Nephron (organoid): Measurements from ENCODE around the gene EML1.

ENCODE experiments used
- H3K27ac Mint-ChIP-seq, 3 experiments: 2 replicates each; pipeline ENCODE4 v1.8.0; 2020; ENCODE audit warnings: mixed read lengths in 3 of 3, mild to moderate bottlenecking in 2 of 3, moderate library complexity in 1 of 3
- H3K27me3 Mint-ChIP-seq: 2 replicates; pipeline ENCODE4 v1.8.0; 2021; ENCODE audit warnings: low read depth, mild to moderate bottlenecking, moderate library complexity, mixed read lengths
- H3K36me3 Mint-ChIP-seq: 2 replicates; pipeline ENCODE4 v1.8.0; 2020; ENCODE audit warnings: low read depth, mixed read lengths
- H3K4me1 Mint-ChIP-seq: 2 replicates; pipeline ENCODE4 v1.8.0; 2020; ENCODE audit warnings: mixed read lengths
- H3K4me3 Mint-ChIP-seq, 3 experiments: 2 replicates each; pipeline ENCODE4 v1.8.0; 2020; ENCODE audit warnings: mild to moderate bottlenecking in 3 of 3, mixed read lengths in 3 of 3, moderate library complexity in 2 of 3
- H3K9me3 Mint-ChIP-seq: 2 replicates; pipeline ENCODE4 v1.8.0; 2020; ENCODE audit warnings: mixed read lengths
- CTCF ChIP-seq, 3 experiments: fragments of 200-600 bp; sonication (generic); IDR thresholded peaks; one replicate each; pipeline ENCODE4 v1.5.0; 2021; ENCODE audit warnings: antibody characterized with exemption in 3 of 3; ENCODE audit not compliant: unreplicated experiment in 3 of 3

The EML1 gene

GRCh38 chr14:99929601-99930000 lies 136.4 kb downstream of the EML1 start:
- Mint-ChIP-seq H3K27me3 (no peaks in the 10 kb centered on the region), H3K4me1 (peaks cover 8% of the 10 kb centered on the region), H3K36me3 (peaks cover 29% of the 10 kb centered on the region), H3K9me3 (peaks cover 6% of the 10 kb centered on the region), H3K4me3 (no peak overlapping the region), H3K27ac (no peak overlapping the region)
- TF ChIP-seq CTCF (IDR thresholded peaks at IDR 0.05; ENCODE audit: unreplicated experiment in 3 of 3), result no peak

- peaks cover 6% of the 10 kb centered on the region for H3K9me3 Mint-ChIP-seq
- no peak for TF ChIP-seq CTCF (IDR thresholded peaks at IDR 0.05; ENCODE audit: unreplicated experiment in 3 of 3)
- no peak overlapping the region for H3K27ac Mint-ChIP-seq
- no peaks in the 10 kb centered on the region for H3K27me3 Mint-ChIP-seq
- H3K4me1 Mint-ChIP-seq, result peaks cover 8% of the 10 kb centered on the region
- no peak overlapping the region for H3K4me3 Mint-ChIP-seq
- peaks cover 29% of the 10 kb centered on the region for H3K36me3 Mint-ChIP-seq
Observed at GRCh38 chr14:99930420-99931274, 137.4 kb downstream of the EML1 start.

GRCh38 chr14:99931308-99931707 lies 138.1 kb downstream of the EML1 start:
- H3K4me1 Mint-ChIP-seq, result peaks cover 8% of the 10 kb centered on the region
- peaks cover 28% of the 10 kb centered on the region for H3K36me3 Mint-ChIP-seq
- H3K4me3 Mint-ChIP-seq, result no peak overlapping the region
- no peak for TF ChIP-seq CTCF (IDR thresholded peaks at IDR 0.05; ENCODE audit: unreplicated experiment in 3 of 3)
- H3K27ac Mint-ChIP-seq, result no peak overlapping the region
- H3K9me3 Mint-ChIP-seq, result peaks cover 6% of the 10 kb centered on the region
- H3K27me3 Mint-ChIP-seq, result no peaks in the 10 kb centered on the region

- Mint-ChIP-seq H3K27ac (no peak overlapping the region), H3K9me3 (no peaks in the 10 kb centered on the region), H3K36me3 (peaks cover 22% of the 10 kb centered on the region), H3K27me3 (no peaks in the 10 kb centered on the region), H3K4me1 (no peaks in the 10 kb centered on the region), H3K4me3 (no peak overlapping the region)
- TF ChIP-seq CTCF (IDR thresholded peaks at IDR 0.05; ENCODE audit: unreplicated experiment in 3 of 3), result no peak
Observed at GRCh38 chr14:99936056-99936455, 142.8 kb downstream of the EML1 start.

GRCh38 chr14:99936738-99937474 lies 143.7 kb downstream of the EML1 start:
- Mint-ChIP-seq H3K4me3 (no peak overlapping the region), H3K4me1 (no peaks in the 10 kb centered on the region), H3K27me3 (no peaks in the 10 kb centered on the region), H3K9me3 (no peaks in the 10 kb centered on the region), H3K36me3 (peaks cover 23% of the 10 kb centered on the region), H3K27ac (no peak overlapping the region)
- no peak for TF ChIP-seq CTCF (IDR thresholded peaks at IDR 0.05; ENCODE audit: unreplicated experiment in 3 of 3)
